HG03378 (cell line): Measurements from ENCODE around the gene ACTR2.
"Not testable (repeated sequence)": the region's sequence is repeated elsewhere in the genome, so short reads cannot be mapped to it uniquely, and the experiment has no call there.

Experiments
- ATAC-seq: cut with Tn5 transposase; IDR thresholded peaks from one replicate; pipeline ENCODE4 v1.9.1; 2021; ENCODE audit warnings: mild to moderate bottlenecking, moderate library complexity; ENCODE audit not compliant: unreplicated experiment

ACTR2 gene

DNA sequence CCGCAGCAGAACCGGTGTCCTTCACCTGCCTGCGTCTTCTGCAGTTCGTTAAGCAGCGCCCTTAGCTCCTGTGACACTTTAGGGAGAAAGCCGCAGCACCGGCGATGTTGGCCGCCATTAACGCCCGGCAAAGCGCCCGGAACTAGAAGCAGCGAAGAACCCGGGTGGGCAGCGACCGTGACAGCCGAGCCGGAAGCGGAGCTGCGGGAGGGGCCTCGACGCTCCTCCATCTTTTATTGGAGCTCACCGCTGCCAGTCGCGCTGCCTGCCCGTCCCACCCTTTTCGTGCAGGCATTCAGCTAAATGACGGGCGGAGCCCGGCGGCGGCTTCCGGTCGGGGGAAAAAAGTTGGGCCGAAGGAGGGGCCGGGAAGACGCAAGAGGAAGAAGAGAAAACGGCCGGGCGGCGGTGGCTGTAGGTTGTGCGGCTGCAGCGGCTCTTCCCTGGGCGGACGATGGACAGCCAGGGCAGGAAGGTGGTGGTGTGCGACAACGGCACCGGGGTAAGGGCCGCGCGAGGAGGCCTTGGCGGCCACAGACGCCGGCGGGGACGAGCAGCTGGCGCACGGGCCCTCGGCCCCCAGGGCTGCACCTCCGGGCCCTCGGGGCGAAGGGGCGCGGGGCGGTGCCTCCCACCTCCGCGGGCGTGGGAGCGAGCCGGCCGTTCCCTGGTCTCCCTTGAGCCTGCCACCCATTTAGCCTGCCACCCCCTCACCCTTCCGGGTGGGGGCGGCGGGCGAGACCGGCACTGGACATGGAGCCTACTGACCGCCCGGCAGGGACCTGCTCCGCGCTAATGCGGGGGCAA is at the start of gene ACTR2:
Gene ACTR2 (plus strand): TSS at position 376 of the 807 bp plus-strand sequence. CDS start 79 bp downstream, at position 455.
- ATAC-seq, result peak; percentile 76

DNA sequence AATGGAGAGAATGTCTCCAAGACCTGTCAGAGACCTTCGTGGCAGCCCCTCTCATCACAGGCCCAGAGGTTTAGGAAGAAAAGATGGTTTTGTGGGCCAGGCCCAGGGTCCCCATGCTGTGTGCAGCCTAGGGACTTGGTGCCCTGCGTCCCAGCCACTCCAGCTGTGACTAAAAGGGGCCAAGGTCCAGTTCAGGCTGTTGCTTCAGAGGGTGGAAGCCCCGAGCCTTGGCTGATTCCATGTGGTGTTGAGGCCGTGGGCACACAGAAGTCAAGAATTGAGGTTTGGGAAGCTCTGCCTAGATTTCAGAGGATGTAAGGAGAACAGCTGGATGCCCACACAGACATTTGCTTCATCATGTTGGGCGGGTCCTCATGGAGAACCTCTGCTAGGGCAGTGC is 45.1 kb upstream of the ACTR2 start:
- no peak for ATAC-seq

DNA sequence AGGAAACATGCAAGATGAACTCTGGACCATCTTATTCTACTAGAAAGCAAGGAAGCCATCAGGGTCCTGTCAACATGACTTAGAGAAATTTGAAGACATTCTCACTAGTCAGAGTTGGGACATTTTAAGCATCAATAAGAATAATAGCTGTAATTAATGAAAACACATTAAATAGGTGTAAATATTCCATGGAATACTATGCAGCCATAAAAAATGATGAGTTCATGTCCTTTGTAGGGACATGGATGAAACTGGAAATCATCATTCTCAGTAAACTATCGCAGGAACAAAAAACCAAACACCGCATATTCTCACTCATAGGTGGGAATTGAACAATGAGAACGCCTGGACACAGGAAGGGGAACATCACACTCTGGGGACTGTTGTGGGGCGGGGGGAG is 44.2 kb upstream of the ACTR2 start:
- not testable (repeated sequence) for ATAC-seq

DNA sequence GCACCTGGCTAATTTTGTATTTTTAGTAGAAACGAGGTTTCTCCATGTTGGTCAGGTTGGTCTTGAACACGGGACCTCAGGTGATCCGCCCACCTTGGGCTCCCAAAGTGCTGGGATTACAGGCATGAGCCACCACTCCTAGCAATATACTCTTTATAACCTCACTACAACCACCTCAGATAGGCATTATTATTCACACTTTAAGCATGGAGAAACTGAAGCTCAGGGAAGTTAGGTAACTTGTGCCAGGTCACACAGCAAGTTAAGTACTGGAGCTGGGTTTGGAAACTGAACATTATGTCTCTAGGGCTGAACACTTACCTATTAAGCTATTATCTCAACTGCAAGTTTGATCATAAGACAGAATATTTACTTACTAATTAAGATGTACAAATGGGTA is 42.6 kb upstream of the ACTR2 start:
- no peak for ATAC-seq

DNA sequence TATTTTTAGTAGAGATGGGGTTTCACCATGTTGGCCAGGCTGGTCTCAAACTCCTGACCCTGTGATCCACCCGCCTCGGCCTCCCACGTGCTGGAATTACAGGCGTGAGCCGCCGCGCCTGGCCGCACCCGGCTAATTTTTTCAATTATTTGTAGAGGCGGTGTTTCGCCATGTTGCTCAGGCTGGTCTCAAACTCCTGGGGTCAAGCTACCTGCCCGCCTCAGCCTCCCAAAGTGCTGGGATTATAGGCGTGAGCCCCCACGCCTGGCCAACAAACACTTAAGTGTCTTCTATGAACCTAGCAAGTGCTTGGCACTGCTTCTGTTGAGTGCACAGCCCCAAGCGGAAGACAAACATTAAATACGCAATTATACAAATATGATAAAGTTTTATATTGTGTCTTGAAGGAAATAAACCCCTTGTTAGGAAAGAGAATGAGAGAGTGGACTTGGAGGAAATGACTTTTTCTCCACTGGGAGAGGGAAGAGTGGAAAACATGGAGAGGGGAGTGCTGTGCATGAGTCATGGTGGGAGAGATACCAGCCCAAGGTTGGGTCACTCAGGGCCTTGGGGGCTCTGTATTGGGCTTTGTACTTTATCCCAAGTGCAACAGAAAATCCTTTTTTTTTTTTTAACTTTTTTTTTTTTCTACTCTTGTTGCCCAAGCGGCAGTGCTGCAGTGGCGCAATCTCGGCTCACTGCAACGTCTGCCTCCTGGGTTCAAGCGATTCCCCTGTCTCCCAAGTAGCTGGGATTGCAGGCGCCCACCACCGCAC is 41.4 kb upstream of the ACTR2 start:
- no peak for ATAC-seq

DNA sequence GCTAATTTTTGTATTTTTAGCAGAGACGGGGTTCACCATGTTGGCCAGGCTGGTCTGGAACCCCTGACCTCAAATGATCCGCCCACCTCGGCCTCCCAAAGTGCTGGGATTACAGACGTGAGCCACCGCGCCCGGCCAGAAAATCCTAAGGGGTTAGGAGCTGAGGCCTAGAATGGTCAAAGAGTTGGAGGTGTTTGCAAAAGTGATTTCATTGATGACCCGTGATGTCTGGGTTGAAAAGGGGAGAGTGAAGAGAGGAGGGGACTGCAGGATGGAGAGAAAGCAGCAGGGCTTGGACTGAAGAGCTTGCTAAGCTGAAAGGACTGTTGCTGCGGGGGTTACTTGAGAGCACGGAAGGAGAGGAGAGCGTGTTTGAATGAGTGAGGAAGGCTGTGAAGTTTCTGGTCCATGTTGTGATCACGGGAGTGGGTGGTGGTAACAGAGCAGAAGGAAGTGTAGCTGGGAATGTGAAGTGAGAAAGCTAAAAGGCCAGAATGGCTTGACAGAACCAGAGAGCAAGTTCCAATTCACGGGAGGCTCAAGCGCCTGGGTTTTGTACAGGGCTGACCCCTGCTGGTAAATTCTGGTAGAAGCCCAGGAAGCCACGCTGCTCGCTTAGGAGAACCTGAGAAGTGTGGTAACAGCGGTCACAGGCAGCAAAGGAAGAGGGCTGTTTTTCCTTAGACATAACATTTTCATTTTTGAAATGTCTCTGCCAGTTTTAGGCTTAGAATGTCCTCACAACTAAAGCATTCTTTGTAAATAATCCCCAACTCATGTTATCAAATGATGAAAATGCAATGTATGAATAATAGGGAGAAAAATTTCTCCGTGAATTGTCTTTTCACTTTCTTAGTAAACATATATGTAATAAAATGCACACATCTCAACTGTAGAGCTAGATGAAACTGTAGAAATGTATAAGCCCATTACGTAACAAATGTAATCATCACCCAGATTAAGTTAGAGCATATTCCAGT is 40.5 kb upstream of the ACTR2 start:
- peak; percentile 58 for ATAC-seq

DNA sequence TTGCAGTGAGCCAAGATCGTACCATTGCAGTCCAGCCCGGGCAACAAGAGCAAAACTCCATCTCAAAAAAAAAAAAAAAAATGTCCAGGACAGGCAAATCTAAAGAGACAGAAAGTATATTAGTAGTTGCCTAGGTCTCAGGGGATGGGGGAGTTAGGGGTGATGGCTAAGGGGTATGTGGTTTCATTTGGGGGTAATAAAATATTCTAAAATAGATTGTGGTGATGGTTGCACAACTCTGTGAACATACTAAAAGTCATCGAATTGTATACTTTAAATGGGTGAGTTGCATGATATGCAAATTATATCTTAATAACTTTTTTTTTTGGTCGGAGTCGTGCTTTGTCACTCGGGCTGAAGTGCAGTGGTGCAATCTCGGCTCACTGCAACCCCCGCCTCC is 34.2 kb upstream of the ACTR2 start:
- ATAC-seq, result no peak

DNA sequence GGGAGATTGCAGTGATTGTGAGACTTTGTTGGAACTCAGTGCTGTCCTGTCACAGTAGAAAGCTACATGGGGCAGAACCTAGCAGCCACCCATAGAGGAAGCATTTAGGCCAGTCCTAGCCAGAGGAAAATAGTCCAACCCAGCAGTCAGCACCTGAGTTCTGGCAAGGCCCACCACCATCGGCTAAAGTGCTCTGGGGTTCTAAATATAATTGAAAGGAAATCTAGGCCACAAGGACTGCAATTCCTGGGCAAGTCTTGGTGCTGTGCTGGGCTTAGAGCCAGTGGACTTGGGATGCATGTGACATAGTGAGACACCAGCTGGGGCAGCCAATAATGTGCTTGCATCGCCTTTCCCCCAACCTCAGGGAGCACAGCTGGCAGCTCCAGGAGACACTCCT is 28.9 kb upstream of the ACTR2 start:
- ATAC-seq, result no peak

DNA sequence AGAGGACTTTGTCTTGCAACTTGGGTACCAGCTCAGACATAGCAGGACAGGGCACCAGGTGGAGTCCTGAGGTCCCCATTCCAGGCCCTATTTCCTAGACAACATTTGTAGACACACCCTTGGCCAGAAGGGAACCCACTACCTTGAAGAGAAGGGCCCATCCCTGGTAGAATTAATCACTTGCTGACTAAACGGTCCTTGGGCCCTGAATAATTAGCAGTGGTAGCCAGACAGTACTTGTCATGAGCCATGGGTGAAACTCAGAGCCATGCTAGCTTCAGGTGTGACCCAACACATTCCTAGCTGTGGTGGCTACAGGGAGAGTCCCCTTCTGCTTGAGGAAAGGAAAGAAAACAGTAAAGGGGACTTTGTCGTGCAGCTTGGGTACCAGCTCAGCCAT is 28.5 kb upstream of the ACTR2 start:
- no peak for ATAC-seq

DNA sequence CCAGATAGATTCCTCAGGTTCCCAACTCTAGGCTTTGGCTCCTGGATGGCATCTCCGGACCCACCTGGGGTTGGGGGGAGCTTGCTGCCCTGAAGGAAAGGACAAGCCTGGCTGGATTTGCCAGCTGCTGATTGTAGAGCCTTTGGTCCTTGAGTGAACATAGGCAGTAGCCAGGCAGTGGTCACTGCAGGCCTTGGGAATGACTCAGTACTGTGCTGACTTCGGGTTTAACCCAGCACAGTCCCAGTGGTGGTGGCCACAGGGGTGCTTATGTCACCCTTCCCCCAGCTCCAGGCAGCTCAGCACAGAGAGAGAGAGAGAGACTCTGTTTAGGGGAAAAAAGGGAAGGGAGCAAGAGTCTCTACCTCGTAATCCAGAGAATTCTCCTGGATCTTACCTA is 27.7 kb upstream of the ACTR2 start:
- no peak for ATAC-seq

DNA sequence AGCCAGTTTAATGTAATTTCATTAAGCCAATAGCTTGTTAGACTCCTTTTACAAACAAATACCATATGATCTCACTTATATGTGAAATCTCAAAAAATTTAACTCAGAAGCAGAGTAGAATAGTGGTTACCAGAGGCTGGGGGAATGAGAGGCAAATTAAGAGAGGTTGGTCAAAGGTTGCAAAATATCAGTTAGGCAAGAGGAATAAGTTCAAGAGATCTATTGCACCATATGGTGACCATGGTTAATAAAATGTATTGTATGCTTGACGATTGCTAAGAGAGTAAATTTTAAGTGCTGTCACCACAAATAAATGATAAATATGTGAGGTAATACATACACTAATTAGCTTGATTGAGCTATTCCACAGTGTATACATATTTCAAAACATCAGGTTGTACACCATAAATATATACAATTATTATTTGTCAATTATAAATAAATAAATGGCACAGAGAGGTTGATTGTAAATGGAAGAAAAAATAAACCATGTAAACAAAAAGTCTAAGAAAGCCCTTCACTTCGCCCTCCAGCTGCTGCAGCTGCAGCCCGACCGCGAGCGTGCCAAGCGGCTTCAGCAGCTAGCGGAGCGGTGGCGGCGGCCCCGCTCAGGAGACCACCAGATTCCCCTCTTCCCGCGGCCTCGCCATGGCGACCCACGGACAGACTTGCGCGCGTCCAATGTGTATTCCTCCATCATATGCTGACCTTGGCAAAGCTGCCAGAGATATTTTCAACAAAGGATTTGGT is 23.0 kb upstream of the ACTR2 start:
- no peak for ATAC-seq

DNA sequence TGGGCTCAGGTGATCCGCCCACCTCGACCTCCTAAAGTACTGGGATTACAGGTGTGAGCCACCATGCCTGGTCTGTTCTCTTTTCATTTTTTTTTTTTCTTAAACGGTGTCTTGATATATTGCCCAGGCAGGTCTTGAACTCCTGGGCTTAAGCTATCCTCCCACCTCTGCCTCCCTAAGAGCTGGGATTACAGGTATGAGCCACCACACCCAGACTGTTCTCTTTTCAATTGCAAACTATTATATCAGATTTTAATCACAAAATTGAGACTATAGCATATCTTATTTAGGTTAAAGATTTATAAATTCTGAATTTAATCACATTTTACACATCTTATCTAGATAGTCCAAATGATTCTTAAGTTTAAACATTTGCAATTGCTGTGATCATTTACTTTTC is 15.5 kb upstream of the ACTR2 start:
- no peak for ATAC-seq

DNA sequence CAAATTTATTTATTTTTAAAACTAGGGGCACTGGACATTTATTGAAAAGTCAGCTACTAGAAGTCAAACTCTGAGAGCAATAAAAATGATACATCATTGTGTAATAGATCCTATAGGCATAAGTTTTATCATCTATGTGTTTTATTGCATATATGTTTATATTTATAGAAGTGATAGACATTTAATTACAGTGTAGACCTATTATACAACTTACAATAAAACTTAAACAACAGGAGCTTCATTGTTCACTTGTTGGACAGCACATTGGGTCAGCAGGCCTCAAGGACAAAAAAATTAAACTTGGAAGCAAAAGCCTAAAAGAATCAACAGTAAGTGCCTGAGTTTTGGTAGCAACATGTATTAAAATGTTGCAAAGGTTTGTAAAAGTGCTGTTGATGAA is 15.0 kb upstream of the ACTR2 start:
- no peak for ATAC-seq

DNA sequence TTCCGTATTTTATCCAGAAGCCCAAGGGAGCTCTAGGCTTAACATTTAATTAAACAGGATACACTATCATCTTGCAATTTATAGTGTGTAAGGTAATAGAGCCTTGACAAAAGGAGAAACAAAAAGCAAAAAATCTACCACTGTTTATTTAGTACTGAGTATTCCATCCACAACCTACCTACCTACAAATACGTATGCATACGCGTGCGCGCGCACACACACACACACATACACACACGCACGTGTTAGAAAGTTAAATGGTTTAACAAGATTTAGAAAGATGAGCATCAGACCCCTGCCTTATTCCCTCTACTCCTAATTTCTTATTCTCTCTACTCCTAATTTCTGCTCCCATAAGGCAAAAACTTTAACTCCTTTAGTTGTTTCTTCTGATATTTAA is 14.6 kb upstream of the ACTR2 start:
- ATAC-seq, result no peak

DNA sequence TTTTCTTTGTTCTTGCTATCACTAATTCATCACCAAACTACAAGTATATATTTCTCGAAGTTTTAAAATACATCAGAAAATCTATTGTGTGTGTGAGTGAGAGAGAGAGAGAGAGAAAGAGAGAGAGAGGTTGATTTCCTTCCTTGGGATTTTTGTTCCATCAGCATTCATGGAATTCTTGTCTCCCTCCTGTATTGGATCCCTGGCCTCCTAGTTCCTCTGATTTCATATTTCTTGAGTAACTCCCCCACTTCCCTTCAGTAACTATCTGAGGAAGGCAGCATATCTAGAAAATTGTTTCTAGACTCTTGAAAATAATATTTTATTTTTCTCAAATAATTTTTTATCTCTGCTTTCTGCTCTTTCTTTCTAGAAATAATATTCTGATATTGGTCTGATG is 13.3 kb upstream of the ACTR2 start:
- ATAC-seq, result no peak

DNA sequence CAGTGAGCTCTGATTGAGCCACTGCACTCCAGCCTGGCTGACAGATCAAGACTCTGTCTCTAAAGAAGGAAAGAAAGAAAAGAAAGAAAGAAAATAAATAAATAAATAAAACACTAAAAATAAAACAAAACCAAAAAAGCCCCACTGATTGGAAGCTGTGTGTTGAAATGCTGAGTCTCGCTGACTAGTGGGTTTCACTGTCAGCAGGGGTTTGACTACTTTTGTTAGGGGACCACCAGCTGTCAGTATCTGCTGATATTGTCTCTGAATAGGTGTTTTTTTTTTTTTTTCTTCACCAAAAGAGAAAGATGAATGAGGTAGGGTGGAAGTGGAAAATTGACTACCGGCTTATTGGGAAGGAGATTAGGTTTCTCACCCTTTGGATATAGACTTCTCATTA is 12.8 kb upstream of the ACTR2 start:
- ATAC-seq, result no peak

DNA sequence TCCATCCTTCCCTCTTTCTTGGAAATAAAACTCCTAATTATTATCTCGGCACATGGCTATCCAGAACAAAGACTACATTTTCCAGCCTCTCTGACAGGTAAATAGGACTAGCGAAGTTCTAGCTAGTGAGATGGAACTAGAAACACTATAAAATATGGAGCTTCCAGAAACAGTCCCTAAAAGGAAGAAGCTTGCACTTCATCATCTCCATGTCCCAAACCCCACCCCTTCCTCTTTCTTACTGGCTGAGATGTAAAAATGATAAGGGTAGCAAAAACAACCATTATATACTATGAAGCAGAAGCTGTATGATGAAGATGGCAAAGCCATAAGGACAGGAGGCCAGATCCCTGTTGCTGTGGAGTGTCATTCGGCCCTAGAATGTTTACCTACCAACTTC is 11.7 kb upstream of the ACTR2 start:
- ATAC-seq, result no peak

DNA sequence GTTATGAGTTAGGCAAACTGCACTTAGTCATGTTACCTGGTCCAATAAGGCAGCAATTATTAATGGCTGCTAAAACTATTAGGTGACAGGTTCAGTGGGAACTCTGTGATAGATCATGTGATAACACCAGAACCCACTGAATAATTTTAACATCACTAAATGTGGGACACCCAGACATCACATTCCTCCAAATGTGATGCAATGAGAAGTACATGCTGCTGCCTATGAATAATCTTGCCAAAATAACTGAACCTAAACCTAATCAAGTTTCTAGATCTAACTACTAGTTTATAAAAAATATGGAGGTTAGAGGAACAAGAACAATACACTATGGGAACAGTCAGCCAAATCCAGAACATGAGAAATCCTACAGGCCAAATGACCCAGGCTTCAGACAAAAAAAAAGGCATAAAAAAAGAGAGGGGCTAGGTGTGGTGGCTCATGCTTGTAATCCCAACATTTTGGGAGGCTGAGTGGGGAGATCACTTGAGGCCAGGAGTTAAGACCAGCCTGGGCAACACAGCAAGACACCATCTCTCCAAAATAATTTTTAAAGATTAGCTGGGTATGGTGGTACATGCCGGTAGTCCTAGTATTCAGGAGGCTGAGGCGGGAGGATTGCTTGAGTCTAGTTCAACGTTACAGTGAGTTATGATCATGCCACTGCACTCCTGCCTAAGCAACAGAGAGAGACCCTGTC is 7.0 kb upstream of the ACTR2 start:
- no peak for ATAC-seq

DNA sequence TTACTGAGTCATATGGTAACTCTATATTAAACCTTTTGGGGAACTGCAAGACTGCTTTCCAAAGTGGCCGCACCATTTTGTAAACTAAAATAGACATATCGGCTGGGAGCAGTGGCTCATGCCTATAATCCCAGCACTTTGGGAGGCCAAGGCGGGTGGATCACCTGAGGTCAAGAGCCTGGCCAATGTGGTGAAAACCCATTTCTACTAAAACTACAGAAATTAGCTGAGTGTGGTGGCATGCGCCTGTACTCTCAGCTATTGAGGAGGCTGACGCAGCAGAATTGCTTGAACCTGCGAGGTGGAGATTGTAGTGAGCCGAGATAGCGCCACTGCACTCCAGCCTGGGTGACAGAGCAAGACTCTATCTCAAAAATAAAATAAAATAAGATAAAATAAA is 6.4 kb upstream of the ACTR2 start:
- ATAC-seq, result not testable (repeated sequence)

DNA sequence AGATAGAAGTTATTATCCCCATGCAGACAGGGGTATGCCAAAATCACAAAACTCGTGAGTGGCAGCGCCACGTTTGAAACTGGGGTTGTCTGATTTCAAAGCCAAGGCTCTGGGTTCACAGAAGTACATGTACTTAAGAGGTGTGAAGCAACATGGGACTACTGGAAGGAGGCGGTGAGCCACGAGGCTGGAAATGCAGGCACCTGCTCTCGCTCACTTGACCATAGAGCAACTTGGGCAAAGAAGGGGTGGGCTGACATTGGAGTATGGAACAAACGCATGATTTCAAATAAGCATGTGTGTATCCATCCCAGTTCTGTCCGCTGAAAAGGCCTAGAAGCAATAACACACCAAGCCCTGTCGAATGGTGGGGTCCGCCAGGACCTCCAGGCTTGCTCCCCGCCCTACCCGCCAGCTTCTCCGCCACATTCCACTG is 593 bp upstream of the ACTR2 start:
- ATAC-seq, result peak; percentile 26
